ENCODE data around the gene UPF2.

DNA sequence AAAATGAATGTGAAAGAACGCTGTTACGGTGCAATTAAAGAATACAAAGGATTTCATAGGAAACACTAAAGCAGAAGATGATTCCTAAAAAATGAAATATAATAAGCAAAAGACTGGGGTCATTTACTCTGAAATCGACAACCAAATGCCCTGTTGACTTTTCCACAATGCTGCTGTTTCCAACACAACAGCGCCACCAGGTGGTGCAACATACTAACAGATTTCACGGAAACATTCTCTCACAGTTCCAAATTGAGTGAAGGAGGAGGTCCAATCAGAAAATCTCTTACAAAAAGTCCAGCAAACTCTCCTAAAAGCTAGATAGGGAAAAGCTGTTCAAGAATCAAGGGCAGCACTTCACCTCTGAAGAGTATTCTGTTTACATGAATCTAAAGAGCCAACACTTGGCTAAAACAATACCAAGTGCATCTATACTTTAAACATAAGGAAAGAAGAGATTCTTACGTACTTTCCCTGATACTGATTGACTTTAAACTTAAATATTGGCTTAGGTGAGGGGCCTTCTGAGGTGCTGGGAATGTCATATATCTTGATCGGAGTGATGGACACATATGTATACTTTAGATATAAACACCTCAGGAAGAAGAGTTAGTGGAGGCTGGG lies 55.9 kb downstream of the UPF2 start:
- no peak for TF ChIP-seq POLR2A (IDR thresholded peaks at IDR 0.05)
- TF ChIP-seq, protein P1, sequence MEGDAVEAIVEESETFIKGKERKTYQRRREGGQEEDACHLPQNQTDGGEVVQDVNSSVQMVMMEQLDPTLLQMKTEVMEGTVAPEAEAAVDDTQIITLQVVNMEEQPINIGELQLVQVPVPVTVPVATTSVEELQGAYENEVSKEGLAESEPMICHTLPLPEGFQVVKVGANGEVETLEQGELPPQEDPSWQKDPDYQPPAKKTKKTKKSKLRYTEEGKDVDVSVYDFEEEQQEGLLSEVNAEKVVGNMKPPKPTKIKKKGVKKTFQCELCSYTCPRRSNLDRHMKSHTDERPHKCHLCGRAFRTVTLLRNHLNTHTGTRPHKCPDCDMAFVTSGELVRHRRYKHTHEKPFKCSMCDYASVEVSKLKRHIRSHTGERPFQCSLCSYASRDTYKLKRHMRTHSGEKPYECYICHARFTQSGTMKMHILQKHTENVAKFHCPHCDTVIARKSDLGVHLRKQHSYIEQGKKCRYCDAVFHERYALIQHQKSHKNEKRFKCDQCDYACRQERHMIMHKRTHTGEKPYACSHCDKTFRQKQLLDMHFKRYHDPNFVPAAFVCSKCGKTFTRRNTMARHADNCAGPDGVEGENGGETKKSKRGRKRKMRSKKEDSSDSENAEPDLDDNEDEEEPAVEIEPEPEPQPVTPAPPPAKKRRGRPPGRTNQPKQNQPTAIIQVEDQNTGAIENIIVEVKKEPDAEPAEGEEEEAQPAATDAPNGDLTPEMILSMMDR (IDR thresholded peaks at IDR 0.05): no peak

All from lower leg skin (tissue), 3 donors.